ENCODE results near the gene SUMO3.

DNA sequence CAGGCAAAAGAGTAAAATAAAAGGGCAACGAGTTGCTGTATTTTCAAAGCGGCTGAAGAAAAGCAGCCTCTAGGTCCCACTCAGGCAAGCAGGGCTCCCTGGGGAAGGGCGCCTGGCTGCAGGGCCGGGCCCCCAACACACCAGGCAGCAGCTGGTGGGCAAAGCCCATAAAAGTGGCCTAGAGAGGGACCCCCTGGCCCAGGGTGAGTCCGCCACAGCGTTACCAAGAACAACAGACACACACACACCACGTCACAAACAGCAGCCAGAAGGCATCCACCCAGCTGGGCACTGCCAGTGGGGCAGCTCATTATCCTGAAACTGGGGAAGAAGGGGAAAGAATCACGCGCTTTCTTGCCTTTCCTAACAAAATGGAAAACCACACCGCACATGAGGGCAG lies 4.7 kb downstream of the SUMO3 start:
- TF ChIP-seq, protein P1, sequence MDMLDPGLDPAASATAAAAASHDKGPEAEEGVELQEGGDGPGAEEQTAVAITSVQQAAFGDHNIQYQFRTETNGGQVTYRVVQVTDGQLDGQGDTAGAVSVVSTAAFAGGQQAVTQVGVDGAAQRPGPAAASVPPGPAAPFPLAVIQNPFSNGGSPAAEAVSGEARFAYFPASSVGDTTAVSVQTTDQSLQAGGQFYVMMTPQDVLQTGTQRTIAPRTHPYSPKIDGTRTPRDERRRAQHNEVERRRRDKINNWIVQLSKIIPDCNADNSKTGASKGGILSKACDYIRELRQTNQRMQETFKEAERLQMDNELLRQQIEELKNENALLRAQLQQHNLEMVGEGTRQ (IDR thresholded peaks at IDR 0.05; ENCODE audit: low read depth, low read length): no peak
- no peak for TF ChIP-seq POLR2A (IDR thresholded peaks at IDR 0.05; ENCODE audit: low read depth, low read length)
- TF ChIP-seq FOS (IDR thresholded peaks at IDR 0.05; ENCODE audit: low read depth, low read length): no peak
- TF ChIP-seq, protein P2, sequence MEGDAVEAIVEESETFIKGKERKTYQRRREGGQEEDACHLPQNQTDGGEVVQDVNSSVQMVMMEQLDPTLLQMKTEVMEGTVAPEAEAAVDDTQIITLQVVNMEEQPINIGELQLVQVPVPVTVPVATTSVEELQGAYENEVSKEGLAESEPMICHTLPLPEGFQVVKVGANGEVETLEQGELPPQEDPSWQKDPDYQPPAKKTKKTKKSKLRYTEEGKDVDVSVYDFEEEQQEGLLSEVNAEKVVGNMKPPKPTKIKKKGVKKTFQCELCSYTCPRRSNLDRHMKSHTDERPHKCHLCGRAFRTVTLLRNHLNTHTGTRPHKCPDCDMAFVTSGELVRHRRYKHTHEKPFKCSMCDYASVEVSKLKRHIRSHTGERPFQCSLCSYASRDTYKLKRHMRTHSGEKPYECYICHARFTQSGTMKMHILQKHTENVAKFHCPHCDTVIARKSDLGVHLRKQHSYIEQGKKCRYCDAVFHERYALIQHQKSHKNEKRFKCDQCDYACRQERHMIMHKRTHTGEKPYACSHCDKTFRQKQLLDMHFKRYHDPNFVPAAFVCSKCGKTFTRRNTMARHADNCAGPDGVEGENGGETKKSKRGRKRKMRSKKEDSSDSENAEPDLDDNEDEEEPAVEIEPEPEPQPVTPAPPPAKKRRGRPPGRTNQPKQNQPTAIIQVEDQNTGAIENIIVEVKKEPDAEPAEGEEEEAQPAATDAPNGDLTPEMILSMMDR (conservative IDR thresholded peaks at IDR 0.05; ENCODE audit: low read depth, low read length): no peak
- TF ChIP-seq SMC3 (IDR thresholded peaks at IDR 0.05; ENCODE audit: low read depth, low read length): no peak

All from IMR-90 (cell line).